Adrenal gland (tissue), 12 donors: ENCODE measurements around the gene ZNF337. TPM values are rescaled to one million over a fixed set of nuclear protein-coding genes. Genes with fewer than 3 reads are reported as not detected.
"Not testable (repeated sequence)": the region's sequence is repeated elsewhere in the genome, so short reads cannot be mapped to it uniquely, and the experiment has no call there.

Source experiments
- DNase-seq, 7 donors: peaks; one replicate each; pipeline ENCODE4 v3.0.0-alpha.2; 2019 to 2020
- H3K27ac ChIP-seq, 5 donors: fragments of 200-600 bp; sonication (generic) in 4 of 5; 1 replicate in 3 of 5; 2 replicates in 2 of 5; pipeline versions ENCODE4 v1.5.1 to v1.8.0; 2016 to 2020; ENCODE audit warnings: mild to moderate bottlenecking in 1 of 5
- H3K27me3 ChIP-seq: fragments of 200-600 bp; 2 replicates; pipeline ENCODE4 v1.8.0; 2021
- H3K36me3 ChIP-seq, 2 donors: fragments of 200-600 bp; replicated peaks in 1 of 2; 1 replicate in 1 of 2; 2 replicates in 1 of 2; pipeline versions ENCODE4 v1.5.1 to v1.8.0; 2018 to 2022
- H3K4me1 ChIP-seq, 2 donors: fragments of 200-600 bp; replicated peaks in 1 of 2; 1 replicate in 1 of 2; 2 replicates in 1 of 2; pipeline versions ENCODE4 v1.5.1 to v1.8.0; 2018 to 2021
- H3K4me3 ChIP-seq, 4 donors: fragments of 200-600 bp; sonication (generic) in 3 of 4; one replicate each; pipeline ENCODE4 v1.5.1; 2016 to 2018
- H3K9me3 ChIP-seq, 3 donors: fragments of 200-600 bp; sonication (generic) in 1 of 3; replicated peaks in 1 of 3; 1 replicate in 2 of 3; 2 replicates in 1 of 3; pipeline versions ENCODE4 v1.5.1 to v1.8.0; 2016 to 2021
- POLR2A ChIP-seq, 2 donors: fragments of 450-650 bp; IDR thresholded peaks; one replicate each; pipeline ENCODE4 v1.6.1; 2017; ENCODE audit warnings: antibody characterized with exemption in 2 of 2, mild to moderate bottlenecking in 2 of 2, moderate library complexity in 1 of 2
- WGBS, 4 donors: extraction: QIAGEN DNeasy Blood & Tissue Kit in 2 of 4; methylation state at CpG; one replicate each; pipeline versions ENCODE4 v1.1.5 to v1.1.7; 2013 to 2017; 5-methylcytosine and 5-hydroxymethylcytosine counted together
- intact Hi-C, 2 donors: fragments of 100-400 bp; cut with DNase I; formaldehyde crosslinking; loops; one replicate each; pipeline versions ENCODE4 v1.14.1 to v1.15.0; 2022 to 2023
- polyA plus RNA-seq, 3 donors: library from polyadenylated mRNA; stranded (reverse); fragments of 200-250 nt in 2 of 3; fragments of 350-450 nt in 1 of 3; fragmentation: Illumina TruSeq in 1 of 3; extraction: RNeasy Lipid Tissue Mini Kit (QIAGEN cat#74804) in 1 of 3; gene quantifications; one replicate each; pipeline ENCODE4 v1.2.3, GENCODE V29; 2013 to 2014
- total RNA-seq, 9 donors: library from RNA; depleted of rRNA in 4 of 9; stranded (reverse); fragments of >200 nt in 4 of 9; fragments of 120-200 nt in 1 of 9; fragmentation: NEBNext Ultra II Directional in 1 of 9; extraction: Animal tissue kit (Norgen Biotek cat#: 25700) in 1 of 9; gene quantifications; one replicate each; pipeline versions ENCODE4 v1.1.0 to v1.2.4, GENCODE V29; 2013 to 2023
- TF ChIP-seq, protein P1 (sequence below), 6 experiments: fragments of 450-650 bp in 4 of 6; fragments of 200-600 bp in 2 of 6; sonication (generic) in 1 of 6; IDR thresholded peaks; 1 replicate in 5 of 6; 2 replicates in 1 of 6; pipeline versions ENCODE4 v1.5.1 to v1.8.0; 2016 to 2021; ENCODE audit warnings: antibody characterized with exemption in 6 of 6, mild to moderate bottlenecking in 2 of 6, moderate library complexity in 1 of 6
- donor health status: healthy with polysubstance abuse.
- donor health status: Bipolar disorder and iron deficiency.
- donor health status: DM: yes; HTN: yes; CAD: no.
- donor health status: DM: no; HTN: no; CAD: no.
- donor health status: DM: no; HTN: no; CAD: no.
- donor health status: DM: yes; HTN: yes; CAD: no.

The ZNF337 gene
- total and polyA plus RNA-seq, 12 donors: 7.1 to 29.4 (median 11.8) TPM

DNA sequence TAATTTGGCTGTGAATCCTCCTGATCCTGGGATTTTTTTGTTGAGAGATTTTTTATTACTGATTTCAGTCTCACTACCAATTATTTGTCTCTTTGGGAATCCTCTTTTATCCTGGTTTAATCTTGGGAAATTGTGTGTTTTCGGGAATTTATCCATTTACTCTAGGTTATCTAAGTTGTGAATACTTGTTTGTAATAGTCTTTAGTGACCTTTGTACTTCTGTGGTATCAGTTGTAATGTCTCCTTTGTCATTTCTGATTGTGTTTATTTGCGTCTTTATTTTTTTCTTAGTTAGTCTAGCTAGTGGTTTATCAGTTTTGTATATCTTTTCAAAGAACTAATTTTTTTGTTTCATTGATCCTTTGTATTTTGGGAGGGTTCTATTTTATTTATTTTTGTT, 27.3 kb upstream of the ZNF337 start:
- H3K27ac ChIP-seq: no peak overlapping the region
- no peaks in the 10 kb centered on the region for H3K27me3 ChIP-seq
- intact Hi-C loops: no loop called here
- TF ChIP-seq, protein P1, sequence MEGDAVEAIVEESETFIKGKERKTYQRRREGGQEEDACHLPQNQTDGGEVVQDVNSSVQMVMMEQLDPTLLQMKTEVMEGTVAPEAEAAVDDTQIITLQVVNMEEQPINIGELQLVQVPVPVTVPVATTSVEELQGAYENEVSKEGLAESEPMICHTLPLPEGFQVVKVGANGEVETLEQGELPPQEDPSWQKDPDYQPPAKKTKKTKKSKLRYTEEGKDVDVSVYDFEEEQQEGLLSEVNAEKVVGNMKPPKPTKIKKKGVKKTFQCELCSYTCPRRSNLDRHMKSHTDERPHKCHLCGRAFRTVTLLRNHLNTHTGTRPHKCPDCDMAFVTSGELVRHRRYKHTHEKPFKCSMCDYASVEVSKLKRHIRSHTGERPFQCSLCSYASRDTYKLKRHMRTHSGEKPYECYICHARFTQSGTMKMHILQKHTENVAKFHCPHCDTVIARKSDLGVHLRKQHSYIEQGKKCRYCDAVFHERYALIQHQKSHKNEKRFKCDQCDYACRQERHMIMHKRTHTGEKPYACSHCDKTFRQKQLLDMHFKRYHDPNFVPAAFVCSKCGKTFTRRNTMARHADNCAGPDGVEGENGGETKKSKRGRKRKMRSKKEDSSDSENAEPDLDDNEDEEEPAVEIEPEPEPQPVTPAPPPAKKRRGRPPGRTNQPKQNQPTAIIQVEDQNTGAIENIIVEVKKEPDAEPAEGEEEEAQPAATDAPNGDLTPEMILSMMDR (IDR thresholded peaks at IDR 0.05): no peak
- TF ChIP-seq POLR2A (IDR thresholded peaks at IDR 0.05): no peak
- H3K36me3 ChIP-seq: no peaks in the 10 kb centered on the region
- no peak overlapping the region for H3K4me3 ChIP-seq
- 88 to 98% (median 93%) methylated on average over 2 of the region's 2 CpGs for WGBS, 4 donors
- no peaks in the 10 kb centered on the region for H3K4me1 ChIP-seq
- H3K9me3 ChIP-seq: peaks cover 0 to 21% (median 10%) of the 10 kb centered on the region in 3 donors
- DNase-seq: no peak

DNA sequence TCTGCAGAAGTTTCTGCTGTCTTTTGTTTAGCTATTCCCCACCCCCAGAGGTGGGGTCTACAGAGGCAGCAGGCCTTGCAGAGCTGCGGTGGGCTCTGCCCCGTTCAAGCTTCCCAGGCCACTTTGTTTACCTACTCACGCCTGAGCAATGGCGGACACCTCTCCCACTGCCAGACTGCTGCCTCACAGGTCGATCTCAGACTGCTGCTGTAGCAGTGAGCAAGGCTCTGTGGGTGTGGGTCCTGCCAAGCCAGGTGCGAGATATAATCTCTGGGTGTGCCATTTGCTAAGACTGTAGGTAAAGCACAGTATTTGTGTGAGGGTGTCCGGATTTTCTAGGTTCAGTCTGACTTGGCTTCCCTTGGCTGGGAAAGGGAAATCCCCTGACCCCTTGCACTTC, 23.6 kb upstream of the ZNF337 start:
- H3K36me3 ChIP-seq: no peaks in the 10 kb centered on the region
- no peak for TF ChIP-seq POLR2A (IDR thresholded peaks at IDR 0.05)
- TF ChIP-seq, protein P1 (IDR thresholded peaks at IDR 0.05): no peak
- H3K4me1 ChIP-seq: no peaks in the 10 kb centered on the region
- H3K9me3 ChIP-seq: peaks cover 0 to 5% (median 3%) of the 10 kb centered on the region in 3 donors
- no peaks in the 10 kb centered on the region for H3K27me3 ChIP-seq
- intact Hi-C loops: no loop called here
- WGBS, 4 donors: 92 to 98% (median 96%) methylated on average over 5 to 7 of the region's 7 CpGs
- DNase-seq: no peak
- no peak overlapping the region for H3K27ac ChIP-seq
- H3K4me3 ChIP-seq: no peak overlapping the region

DNA sequence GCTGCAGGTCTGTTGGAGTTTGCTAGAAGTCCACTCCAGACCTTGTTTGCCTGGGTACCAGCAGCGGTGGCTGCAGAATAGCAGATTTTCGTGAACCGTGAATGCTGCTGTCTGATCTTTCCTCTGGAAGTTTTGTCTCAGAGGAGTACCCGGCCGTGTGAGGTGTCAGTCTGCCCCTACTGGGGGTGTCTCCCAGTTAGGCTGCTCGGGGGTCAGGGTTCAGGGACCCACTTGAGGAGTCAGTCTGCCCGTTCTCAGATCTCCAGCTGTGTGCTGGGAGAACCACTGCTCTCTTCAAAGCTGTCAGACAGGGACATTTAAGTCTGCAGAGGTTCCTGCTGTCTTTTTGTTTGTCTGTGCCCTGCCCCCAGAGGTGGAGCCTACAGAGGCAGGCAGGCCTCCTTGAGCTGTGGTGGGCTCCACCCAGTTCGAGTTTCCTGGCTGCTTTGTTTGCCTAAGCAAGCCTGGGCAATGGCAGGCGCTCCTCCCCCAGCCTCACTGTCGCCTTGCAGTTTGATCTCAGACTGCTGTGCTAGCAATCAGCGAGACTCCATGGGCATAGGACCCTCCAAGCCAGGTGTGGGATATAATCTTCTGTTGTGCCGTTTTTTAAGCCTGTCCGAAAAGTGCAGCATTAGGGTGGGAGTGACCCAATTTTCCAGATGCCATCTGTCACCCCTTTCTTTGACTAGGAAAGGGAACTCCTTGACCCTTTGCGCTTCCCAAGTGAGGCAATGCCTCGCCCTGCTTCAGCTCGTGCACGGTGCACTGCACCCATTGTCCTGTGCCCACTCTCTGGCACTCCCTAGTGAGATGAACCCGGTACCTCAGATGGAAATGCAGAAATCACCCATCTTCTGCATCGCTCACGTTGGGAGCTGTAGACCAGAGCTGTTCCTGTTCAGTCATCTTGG, 22.5 kb upstream of the ZNF337 start:
- H3K4me1 ChIP-seq, H3K36me3 ChIP-seq, H3K4me3 ChIP-seq, H3K27ac ChIP-seq, H3K9me3 ChIP-seq, intact Hi-C loops, H3K27me3 ChIP-seq, DNase-seq: not testable (repeated sequence)
- WGBS, 4 donors: 88 to 95% (median 90%) methylated on average over 16 to 20 of the region's 20 CpGs

DNA sequence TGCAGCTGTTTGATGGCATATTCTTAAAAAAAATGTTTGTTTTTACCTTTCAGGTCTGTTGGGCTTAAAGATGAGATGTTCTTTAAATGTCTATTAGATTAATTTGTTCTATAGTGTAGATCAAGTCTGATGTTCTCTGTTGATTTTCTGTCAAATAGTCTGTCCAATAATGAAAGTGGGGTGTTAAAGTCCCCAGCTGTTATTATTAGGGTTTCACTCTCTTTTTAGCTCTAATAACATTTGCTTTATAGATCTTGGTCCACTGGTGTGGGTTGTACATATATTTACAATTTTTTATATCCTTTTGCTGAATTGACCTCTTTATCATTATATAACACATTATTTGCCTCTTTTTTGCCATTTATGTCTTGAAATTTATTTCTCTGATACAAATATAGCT, 11.0 kb upstream of the ZNF337 start:
- no peaks in the 10 kb centered on the region for H3K36me3 ChIP-seq

More for the DNA sequence above, 11.0 kb upstream of the ZNF337 start:
- DNase-seq: no peak
- no peaks in the 10 kb centered on the region for H3K27me3 ChIP-seq
- intact Hi-C loops: no loop called here
- no peak for TF ChIP-seq POLR2A (IDR thresholded peaks at IDR 0.05)
- TF ChIP-seq, protein P1 (IDR thresholded peaks at IDR 0.05): no peak
- H3K27ac ChIP-seq: no peak overlapping the region
- no peaks in the 10 kb centered on the region for H3K9me3 ChIP-seq
- no peaks in the 10 kb centered on the region for H3K4me1 ChIP-seq
- no peak overlapping the region for H3K4me3 ChIP-seq
